HG03196 (cell line): Measurements from ENCODE around the gene PRR7.
A peak's percentile ranks its signal among the peaks of the same experiment; 100 is the strongest.

Experiments used
- ATAC-seq: cut with Tn5 transposase; IDR thresholded peaks from one replicate; pipeline ENCODE4 v1.9.1; 2021; ENCODE audit not compliant: unreplicated experiment

Gene PRR7

GRCh38 chr5:177434942-177435738, 11.5 kb upstream of the PRR7 start:
- no peak for ATAC-seq

- no peak for ATAC-seq
These were observed 10.6 kb upstream of the PRR7 start for GRCh38 chr5:177435847-177436536.

GRCh38 chr5:177437623-177438022, 9.0 kb upstream of the PRR7 start:
- ATAC-seq = no peak

- ATAC-seq = no peak
These were observed 8.1 kb upstream of the PRR7 start for GRCh38 chr5:177438468-177438867.

GRCh38 chr5:177439518-177440053, 7.0 kb upstream of the PRR7 start:
- ATAC-seq = no peak

GRCh38 chr5:177440211-177440989, 6.2 kb upstream of the PRR7 start:
- no peak for ATAC-seq

- no peak for ATAC-seq
These were observed 5.4 kb upstream of the PRR7 start for GRCh38 chr5:177440990-177441780.

GRCh38 chr5:177442066-177442826, 4.4 kb upstream of the PRR7 start:
- no peak for ATAC-seq

GRCh38 chr5:177443144-177443983, 3.2 kb upstream of the PRR7 start:
- no peak for ATAC-seq

- ATAC-seq = no peak
These were observed 2.2 kb upstream of the PRR7 start for GRCh38 chr5:177444106-177445051.

- ATAC-seq = no peak
These were observed 1.3 kb upstream of the PRR7 start for GRCh38 chr5:177445052-177445916.

- ATAC-seq = no peak
These were observed 756 bp upstream of the PRR7 start for GRCh38 chr5:177445917-177446199.

- ATAC-seq = peak; percentile 31
These were observed 524 bp downstream of the PRR7 start for GRCh38 chr5:177447066-177447610.

- ATAC-seq = no peak
These were observed 1.1 kb downstream of the PRR7 start for GRCh38 chr5:177447611-177448243.

- no peak for ATAC-seq
These were observed 1.8 kb downstream of the PRR7 start for GRCh38 chr5:177448244-177448950.
